DMS79 treated with DMSO at 0.1 percent for 48 hours (cell line): ENCODE data around the gene ALDH3B1.
"Not testable (repeated sequence)": the region's sequence is repeated elsewhere in the genome, so short reads cannot be mapped to it uniquely, and the experiment has no call there.

Experiments used
- DNase-seq: peaks from one replicate; lab custom pipeline; 2025; lab: John Stamatoyannopoulos, UW

Gene ALDH3B1

GRCh38 chr11:68010090-68011041 is at the start of gene ALDH3B1:
Gene ALDH3B1, plus strand, starts transcription at chr11:68010327. Its CDS starts 4,971 bp downstream, at chr11:68015298.
- DNase-seq: peak; percentile 46

GRCh38 chr11:67963217-67963616 is 46.9 kb upstream of the ALDH3B1 start:
- not testable (repeated sequence) for DNase-seq

- not testable (repeated sequence) for DNase-seq
Observed at GRCh38 chr11:67963879-67964278, 46.2 kb upstream of the ALDH3B1 start.

GRCh38 chr11:67964746-67965145 is 45.4 kb upstream of the ALDH3B1 start:
- not testable (repeated sequence) for DNase-seq

GRCh38 chr11:67965830-67966348 is 44.2 kb upstream of the ALDH3B1 start:
- DNase-seq: not testable (repeated sequence)

- not testable (repeated sequence) for DNase-seq
Observed at GRCh38 chr11:67974746-67975145, 35.4 kb upstream of the ALDH3B1 start.

GRCh38 chr11:67978766-67979418 is 31.2 kb upstream of the ALDH3B1 start:
- DNase-seq: peak; percentile 73

GRCh38 chr11:67981226-67981625 is 28.9 kb upstream of the ALDH3B1 start:
- DNase-seq: not testable (repeated sequence)

- not testable (repeated sequence) for DNase-seq
Observed at GRCh38 chr11:67982255-67982857, 27.8 kb upstream of the ALDH3B1 start.

GRCh38 chr11:67983951-67984350 is 26.2 kb upstream of the ALDH3B1 start:
- no peak for DNase-seq

GRCh38 chr11:67985302-67985701 is 24.8 kb upstream of the ALDH3B1 start:
- DNase-seq: not testable (repeated sequence)

- DNase-seq: not testable (repeated sequence)
Observed at GRCh38 chr11:67990546-67991346, 19.4 kb upstream of the ALDH3B1 start.

- not testable (repeated sequence) for DNase-seq
Observed at GRCh38 chr11:67991347-67992121, 18.6 kb upstream of the ALDH3B1 start.

GRCh38 chr11:67993821-67994220 is 16.3 kb upstream of the ALDH3B1 start:
- DNase-seq: peak; percentile 21

- DNase-seq: not testable (repeated sequence)
Observed at GRCh38 chr11:67994387-67994786, 15.7 kb upstream of the ALDH3B1 start.

- not testable (repeated sequence) for DNase-seq
Observed at GRCh38 chr11:67995129-67995528, 15.0 kb upstream of the ALDH3B1 start.

- DNase-seq: not testable (repeated sequence)
Observed at GRCh38 chr11:67995579-67995978, 14.5 kb upstream of the ALDH3B1 start.

GRCh38 chr11:67996051-67996450 is 14.1 kb upstream of the ALDH3B1 start:
- no peak for DNase-seq

- no peak for DNase-seq
Observed at GRCh38 chr11:67996622-67997474, 13.3 kb upstream of the ALDH3B1 start.
